ENCODE data around the gene ADD1.
"Not testable (repeated sequence)": the region's sequence is repeated elsewhere in the genome, so short reads cannot be mapped to it uniquely, and the experiment has no call there.

Gene ADD1

GRCh38 chr4:2931512-2932301 lies 88.1 kb downstream of the ADD1 start:
- DNase-seq (ENCODE audit: insufficient read length, low spot score) (no peak), FAIRE-seq (no peak)
- TF ChIP-seq POLR2A (IDR thresholded peaks at IDR 0.05; ENCODE audit: low read depth, low read length): no peak

GRCh38 chr4:2932321-2932950 lies 88.8 kb downstream of the ADD1 start:
- no peak for FAIRE-seq
- DNase-seq (ENCODE audit: insufficient read length, low spot score): no peak
- no peak for TF ChIP-seq POLR2A (IDR thresholded peaks at IDR 0.05; ENCODE audit: low read depth, low read length)

- no peak for FAIRE-seq
- TF ChIP-seq POLR2A (IDR thresholded peaks at IDR 0.05; ENCODE audit: low read depth, low read length): no peak
- no peak for DNase-seq (ENCODE audit: insufficient read length, low spot score)
Measured at GRCh38 chr4:2932951-2933565, 89.4 kb downstream of the ADD1 start.

GRCh38 chr4:2933566-2934076 lies 90.0 kb downstream of the ADD1 start:
- FAIRE-seq (no peak), DNase-seq (ENCODE audit: insufficient read length, low spot score) (no peak)
- TF ChIP-seq POLR2A (IDR thresholded peaks at IDR 0.05; ENCODE audit: low read depth, low read length): no peak

GRCh38 chr4:2934077-2934812 lies 90.6 kb downstream of the ADD1 start:
- TF ChIP-seq POLR2A (IDR thresholded peaks at IDR 0.05; ENCODE audit: low read depth, low read length): 0 out of 2 replicates have a peak, but pooled peaks have one; percentile 4
- DNase-seq (ENCODE audit: insufficient read length, low spot score) (peak; percentile 50), FAIRE-seq (no peak)

GRCh38 chr4:2934813-2935761 lies 91.4 kb downstream of the ADD1 start:
- TF ChIP-seq POLR2A (IDR thresholded peaks at IDR 0.05; ENCODE audit: low read depth, low read length): peak; percentile 95
- FAIRE-seq (no peak), DNase-seq (ENCODE audit: insufficient read length, low spot score) (peak; percentile 63)

GRCh38 chr4:2935762-2936743 lies 92.4 kb downstream of the ADD1 start:
- FAIRE-seq (peak; percentile 45), DNase-seq (ENCODE audit: insufficient read length, low spot score) (peak; percentile 68)
- no peak; the same call in 1 of the 2 replicates for TF ChIP-seq POLR2A (IDR thresholded peaks at IDR 0.05; ENCODE audit: low read depth, low read length)

GRCh38 chr4:2936773-2937145 lies 93.1 kb downstream of the ADD1 start:
- FAIRE-seq: no peak
- no peak for TF ChIP-seq POLR2A (IDR thresholded peaks at IDR 0.05; ENCODE audit: low read depth, low read length)
- peak; percentile 47 for DNase-seq (ENCODE audit: insufficient read length, low spot score)

GRCh38 chr4:2937146-2937857 lies 93.7 kb downstream of the ADD1 start:
- no peak for FAIRE-seq
- no peak for DNase-seq (ENCODE audit: insufficient read length, low spot score)

GRCh38 chr4:2937986-2938385 lies 94.3 kb downstream of the ADD1 start:
- no peak for FAIRE-seq
- DNase-seq (ENCODE audit: insufficient read length, low spot score): no peak
- TF ChIP-seq POLR2A (IDR thresholded peaks at IDR 0.05; ENCODE audit: low read depth, low read length): no peak

More at GRCh38 chr4:2937146-2937857, 93.7 kb downstream of the ADD1 start:
- TF ChIP-seq POLR2A (IDR thresholded peaks at IDR 0.05; ENCODE audit: low read depth, low read length): no peak

GRCh38 chr4:2938411-2938810 lies 94.8 kb downstream of the ADD1 start:
- DNase-seq (ENCODE audit: insufficient read length, low spot score); FAIRE-seq: not testable (repeated sequence)

All from H54 (cell line).